Measurements from ENCODE around the gene PDE6C.

GRCh38 chr10:93568105-93568390 lies 44.3 kb upstream of the PDE6C start:
- no peak for TF ChIP-seq EZH2phosphoT487 (IDR thresholded peaks at IDR 0.05; ENCODE audit: borderline replicate concordance, low read depth)
- no peak for TF ChIP-seq YY1 (IDR thresholded peaks at IDR 0.05; ENCODE audit: low read depth)
- TF ChIP-seq JUND (IDR thresholded peaks at IDR 0.05), result no peak
- no peak for TF ChIP-seq FOSL2 (IDR thresholded peaks at IDR 0.05; ENCODE audit: borderline replicate concordance, low read depth)
- no peak for TF ChIP-seq TAF1 (IDR thresholded peaks at IDR 0.05; ENCODE audit: borderline replicate concordance, low read depth, low read length)
- no peak for TF ChIP-seq MAX (IDR thresholded peaks at IDR 0.05; ENCODE audit: low read depth)
- TF ChIP-seq FOXM1 (IDR thresholded peaks at IDR 0.05; ENCODE audit: low read depth), result no peak
- TF ChIP-seq USF1 (IDR thresholded peaks at IDR 0.05; ENCODE audit: borderline replicate concordance, low read depth), result no peak
- TF ChIP-seq CTCF (IDR thresholded peaks at IDR 0.05), result no peak

All from SK-N-SH (cell line).